Right atrium auricular region (tissue), 2 donors: ENCODE measurements around the gene THAP6. TPM values are rescaled to one million over a fixed set of nuclear protein-coding genes. Genes with fewer than 3 reads are reported as not detected.
"Not testable (repeated sequence)": the region's sequence is repeated elsewhere in the genome, so short reads cannot be mapped to it uniquely, and the experiment has no call there.

Experiments used
- DNase-seq: peaks from one replicate; pipeline ENCODE4 v3.0.0-alpha.2; 2019; ENCODE audit warnings: low spot score
- H3K27ac ChIP-seq, 2 donors: fragments of 200-600 bp; sonication (generic); 1 replicate in 1 of 2; 2 replicates in 1 of 2; pipeline ENCODE4 v1.5.1; 2016 to 2019
- H3K27me3 ChIP-seq, 2 donors: fragments of 200-600 bp; sonication (generic); one replicate each; pipeline versions ENCODE4 v1.5.1 to v1.6.0; 2017 to 2019
- H3K36me3 ChIP-seq: fragments of 200-600 bp; sonication (generic); one replicate; pipeline ENCODE4 v1.5.1; 2016
- H3K4me1 ChIP-seq, 2 donors: fragments of 200-600 bp; sonication (generic); one replicate each; pipeline versions ENCODE4 v1.5.1 to v1.6.0; 2017 to 2019
- H3K4me3 ChIP-seq, 2 donors: fragments of 200-600 bp; sonication (generic); 1 replicate in 1 of 2; 2 replicates in 1 of 2; pipeline ENCODE4 v1.5.1; 2017 to 2019; ENCODE audit warnings: mild to moderate bottlenecking in 1 of 2, moderate library complexity in 1 of 2
- H3K9me3 ChIP-seq, 2 donors: fragments of 200-600 bp; sonication (generic); one replicate each; pipeline ENCODE4 v1.5.1; 2019
- CTCF ChIP-seq, 2 donors: fragments of 200-600 bp; sonication (generic); IDR thresholded peaks; one replicate each; pipeline ENCODE4 v1.5.1; 2019; ENCODE audit warnings: antibody characterized with exemption in 2 of 2
- total RNA-seq, 2 donors: library from RNA; depleted of rRNA; stranded (reverse); fragments of >200 nt; gene quantifications; one replicate each; pipeline ENCODE4 v1.1.0, GENCODE V29; 2016

THAP6 gene
- total RNA-seq, 2 donors from 2014 or later, result 10.1 to 13.8 TPM

- no peaks in the 10 kb centered on the region for H3K4me1 ChIP-seq
- H3K4me3 ChIP-seq, result no peak overlapping the region
- peaks cover 62% of the 10 kb centered on the region for H3K36me3 ChIP-seq
- no peak for DNase-seq
- no peaks in the 10 kb centered on the region for H3K27me3 ChIP-seq
- TF ChIP-seq CTCF (IDR thresholded peaks at IDR 0.05), result no peak
- no peak overlapping the region for H3K27ac ChIP-seq
- H3K9me3 ChIP-seq, result no peaks in the 10 kb centered on the region
These were observed 11.6 kb downstream of the THAP6 start for GRCh38 chr4:75525910-75526309.

GRCh38 chr4:75527482-75527881 is 13.2 kb downstream of the THAP6 start:
- no peaks in the 10 kb centered on the region for H3K9me3 ChIP-seq
- H3K27me3 ChIP-seq, result no peaks in the 10 kb centered on the region
- H3K36me3 ChIP-seq, result peaks cover 67% of the 10 kb centered on the region
- no peak overlapping the region for H3K4me3 ChIP-seq
- no peak for DNase-seq
- TF ChIP-seq CTCF (IDR thresholded peaks at IDR 0.05), result no peak
- H3K27ac ChIP-seq, result no peak overlapping the region
- H3K4me1 ChIP-seq, result no peaks in the 10 kb centered on the region

- Histone ChIP-seq H3K27ac (no peak overlapping the region), H3K9me3 (no peaks in the 10 kb centered on the region), H3K27me3 (no peaks in the 10 kb centered on the region), H3K4me1 (no peaks in the 10 kb centered on the region), H3K36me3 (peaks cover 61% of the 10 kb centered on the region), H3K4me3 (no peak overlapping the region)
- TF ChIP-seq CTCF (IDR thresholded peaks at IDR 0.05), result no peak
- no peak for DNase-seq
These were observed 16.5 kb downstream of the THAP6 start for GRCh38 chr4:75530556-75531322.

- H3K4me1 ChIP-seq, DNase-seq, H3K27ac ChIP-seq, H3K27me3 ChIP-seq, H3K9me3 ChIP-seq, H3K4me3 ChIP-seq: not testable (repeated sequence)
- H3K36me3 ChIP-seq, result peaks cover 52% of the 10 kb centered on the region
These were observed 17.4 kb downstream of the THAP6 start for GRCh38 chr4:75531536-75532143.

GRCh38 chr4:75533339-75533887 is 19.1 kb downstream of the THAP6 start:
- H3K36me3 ChIP-seq, result peaks cover 34% of the 10 kb centered on the region
- not testable (repeated sequence) for H3K4me3 ChIP-seq, DNase-seq, H3K27me3 ChIP-seq, H3K27ac ChIP-seq, H3K9me3 ChIP-seq, H3K4me1 ChIP-seq

- not testable (repeated sequence) for H3K4me1 ChIP-seq, H3K9me3 ChIP-seq, H3K4me3 ChIP-seq, DNase-seq, H3K27ac ChIP-seq, H3K27me3 ChIP-seq
- peaks cover 29% of the 10 kb centered on the region for H3K36me3 ChIP-seq
These were observed 19.7 kb downstream of the THAP6 start for GRCh38 chr4:75533926-75534325.

- H3K9me3 ChIP-seq, result not testable (repeated sequence)
These were observed 23.0 kb downstream of the THAP6 start for GRCh38 chr4:75537308-75537707.

More at GRCh38 chr4:75537308-75537707, 23.0 kb downstream of the THAP6 start:
- not testable (repeated sequence) for H3K27me3 ChIP-seq, H3K4me1 ChIP-seq, DNase-seq, H3K4me3 ChIP-seq, H3K27ac ChIP-seq, H3K36me3 ChIP-seq
